Skeletal muscle satellite cell (primary cell): ENCODE data around the gene RMND5B.

ENCODE experiments used
- H3K27me3 ChIP-seq: 2 replicates; pipeline ENCODE4 v1.7.0; 2013; ENCODE audit warnings: low read length; ENCODE audit not compliant: control insufficient read depth, insufficient read depth
- H3K36me3 ChIP-seq: 2 replicates; pipeline ENCODE4 v1.7.0; 2013; ENCODE audit warnings: mild to moderate bottlenecking, control low read depth, low read length; ENCODE audit not compliant: insufficient read depth
- H3K4me1 ChIP-seq: 2 replicates; pipeline ENCODE4 v1.7.0; 2013; ENCODE audit warnings: low read length; ENCODE audit not compliant: control insufficient read depth, insufficient read depth
- H3K4me2 ChIP-seq: 2 replicates; pipeline ENCODE4 v1.7.0; 2013; ENCODE audit warnings: mild to moderate bottlenecking, low read length
- H3K4me3 ChIP-seq: 2 replicates; pipeline ENCODE4 v1.7.0; 2013; ENCODE audit warnings: low read length
- H3K9ac ChIP-seq: 2 replicates; pipeline ENCODE4 v1.7.0; 2013; ENCODE audit warnings: mild to moderate bottlenecking, low read depth, low read length, moderate library complexity
- H3K9me3 ChIP-seq: replicated peaks from 2 replicates; pipeline ENCODE4 v1.7.0; 2013; ENCODE audit warnings: mild to moderate bottlenecking, control low read depth, low read length

The RMND5B gene

DNA sequence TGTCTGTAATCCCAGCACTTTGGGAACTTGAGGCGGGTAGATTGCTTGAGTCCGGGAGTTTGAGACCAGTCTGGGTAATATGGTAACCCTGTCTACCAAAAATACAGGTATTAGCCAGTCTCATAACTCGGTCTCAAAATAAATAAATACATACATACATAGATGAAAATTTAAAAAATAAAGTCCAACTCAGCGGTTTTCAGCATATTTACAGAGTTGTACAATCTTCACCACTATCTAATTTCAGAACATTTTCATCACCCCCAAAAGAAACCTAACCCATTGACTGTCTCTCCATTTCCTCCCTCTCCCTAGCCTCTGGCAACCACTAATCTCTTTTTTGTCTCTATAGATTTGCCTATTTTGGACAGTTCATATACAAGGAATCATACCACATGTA lies 10.7 kb downstream of the RMND5B start:
- Histone ChIP-seq H3K9ac (no peak overlapping the region), H3K4me1 (no peaks in the 10 kb centered on the region), H3K9me3 (no peaks in the 10 kb centered on the region), H3K4me3 (no peak overlapping the region), H3K27me3 (no peaks in the 10 kb centered on the region), H3K4me2 (no peak overlapping the region), H3K36me3 (peaks cover 28% of the 10 kb centered on the region)

DNA sequence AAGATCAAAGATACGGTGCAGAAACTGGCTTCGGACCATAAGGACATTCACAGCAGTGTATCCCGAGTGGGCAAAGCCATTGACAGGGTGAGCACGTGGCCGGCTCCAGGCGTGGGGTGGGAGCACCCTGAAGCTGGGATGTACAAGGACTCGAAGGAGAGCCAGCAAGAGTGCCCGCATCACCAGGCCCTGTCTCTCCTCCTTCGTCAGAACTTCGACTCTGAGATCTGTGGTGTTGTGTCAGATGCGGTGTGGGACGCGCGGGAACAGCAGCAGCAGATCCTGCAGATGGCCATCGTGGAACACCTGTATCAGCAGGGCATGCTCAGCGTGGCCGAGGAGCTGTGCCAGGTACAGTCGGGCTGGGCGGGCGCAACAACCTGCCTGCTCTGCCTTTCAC lies 11.8 kb downstream of the RMND5B start:
- Histone ChIP-seq H3K9ac (no peak overlapping the region), H3K36me3 (peaks cover 38% of the 10 kb centered on the region), H3K4me3 (no peak overlapping the region)

DNA sequence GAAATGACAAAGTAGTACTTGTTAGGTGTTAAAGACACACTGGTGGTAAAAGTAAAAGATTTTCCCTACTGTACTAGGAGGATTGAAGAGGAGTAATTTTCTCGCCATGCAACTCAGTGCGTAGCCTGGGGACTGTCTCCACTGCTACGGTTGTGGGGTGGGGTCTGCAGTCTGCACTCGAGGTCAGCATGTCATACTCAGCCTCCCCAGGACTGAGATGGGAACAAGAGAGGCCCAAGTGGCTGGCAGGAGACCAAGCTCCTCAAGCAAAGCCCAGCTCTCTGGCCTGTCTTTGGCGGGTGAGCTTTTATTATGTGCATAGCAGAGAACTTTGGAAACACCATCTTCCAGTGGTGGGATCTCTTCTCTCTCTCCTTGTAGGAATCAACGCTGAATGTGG lies 12.4 kb downstream of the RMND5B start:
- H3K27me3 ChIP-seq, result no peaks in the 10 kb centered on the region
- no peaks in the 10 kb centered on the region for H3K9me3 ChIP-seq
- no peaks in the 10 kb centered on the region for H3K4me1 ChIP-seq
- H3K9ac ChIP-seq, result no peak overlapping the region
- H3K4me2 ChIP-seq, result no peak overlapping the region
- no peak overlapping the region for H3K4me3 ChIP-seq
- peaks cover 44% of the 10 kb centered on the region for H3K36me3 ChIP-seq

More for the DNA sequence above, 11.8 kb downstream of the RMND5B start:
- Histone ChIP-seq H3K4me2 (no peak overlapping the region), H3K9me3 (no peaks in the 10 kb centered on the region), H3K27me3 (no peaks in the 10 kb centered on the region), H3K4me1 (no peaks in the 10 kb centered on the region)

DNA sequence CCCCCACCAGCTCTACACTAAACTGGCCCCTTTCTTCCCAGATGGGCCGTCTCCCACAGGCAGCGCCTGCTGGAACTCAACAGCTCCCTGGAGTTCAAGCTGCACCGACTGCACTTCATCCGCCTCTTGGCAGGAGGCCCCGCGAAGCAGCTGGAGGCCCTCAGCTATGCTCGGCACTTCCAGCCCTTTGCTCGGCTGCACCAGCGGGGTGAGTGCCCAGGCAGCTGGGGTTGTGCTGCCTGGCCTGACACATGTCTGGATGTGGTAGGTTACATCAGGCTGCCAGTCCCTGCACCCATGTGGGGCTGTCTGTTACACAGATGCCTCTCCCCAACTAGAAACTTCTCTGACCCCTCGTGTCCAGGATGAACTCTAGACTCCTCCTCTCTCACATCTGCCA lies 13.1 kb downstream of the RMND5B start:
- Histone ChIP-seq H3K4me1 (no peaks in the 10 kb centered on the region), H3K4me2 (no peak overlapping the region), H3K27me3 (no peaks in the 10 kb centered on the region), H3K9ac (no peak overlapping the region), H3K4me3 (no peak overlapping the region), H3K36me3 (peaks cover 50% of the 10 kb centered on the region), H3K9me3 (no peaks in the 10 kb centered on the region)

DNA sequence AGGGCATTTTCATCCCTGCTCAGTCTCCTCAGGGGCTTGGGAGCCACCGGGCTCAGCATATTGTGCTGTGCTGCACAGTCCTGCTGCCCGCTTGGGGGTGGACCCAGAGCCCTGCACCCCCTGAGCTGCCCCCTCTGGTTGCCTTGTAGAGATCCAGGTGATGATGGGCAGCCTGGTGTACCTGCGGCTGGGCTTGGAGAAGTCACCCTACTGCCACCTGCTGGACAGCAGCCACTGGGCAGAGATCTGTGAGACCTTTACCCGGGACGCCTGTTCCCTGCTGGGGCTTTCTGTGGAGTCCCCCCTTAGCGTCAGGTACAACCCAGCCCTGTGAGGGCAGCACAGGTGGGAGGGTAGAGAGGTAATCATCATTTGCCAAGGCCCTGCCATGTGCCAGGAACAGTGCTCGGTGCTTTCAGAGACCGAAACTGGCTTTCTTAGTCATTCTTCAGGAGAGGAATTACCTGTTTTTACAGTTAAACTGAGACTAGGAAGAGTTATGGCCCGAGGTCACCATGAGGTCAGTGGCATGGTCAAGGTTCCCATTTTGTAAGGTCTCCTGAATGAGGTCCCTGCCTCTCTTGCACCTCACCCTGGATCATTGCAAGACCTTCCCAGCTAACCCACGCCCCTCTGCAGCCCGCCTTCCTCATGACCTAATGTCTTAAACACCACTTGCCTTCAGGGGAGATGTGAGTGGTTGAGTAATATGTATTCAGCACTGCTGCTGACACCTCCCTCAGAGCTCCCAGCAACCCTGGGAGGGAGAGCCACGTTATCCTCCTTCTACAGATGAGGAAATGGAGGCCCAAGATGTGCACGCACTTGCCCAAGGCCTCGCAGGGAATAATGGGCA lies 15.4 kb downstream of the RMND5B start:
- H3K4me1 ChIP-seq, result peaks cover 5% of the 10 kb centered on the region
- H3K4me2 ChIP-seq, result no peak overlapping the region
- H3K9me3 ChIP-seq, result no peaks in the 10 kb centered on the region
- H3K36me3 ChIP-seq, result peaks cover 68% of the 10 kb centered on the region
- no peak overlapping the region for H3K4me3 ChIP-seq
- no peak overlapping the region for H3K9ac ChIP-seq
- no peaks in the 10 kb centered on the region for H3K27me3 ChIP-seq

DNA sequence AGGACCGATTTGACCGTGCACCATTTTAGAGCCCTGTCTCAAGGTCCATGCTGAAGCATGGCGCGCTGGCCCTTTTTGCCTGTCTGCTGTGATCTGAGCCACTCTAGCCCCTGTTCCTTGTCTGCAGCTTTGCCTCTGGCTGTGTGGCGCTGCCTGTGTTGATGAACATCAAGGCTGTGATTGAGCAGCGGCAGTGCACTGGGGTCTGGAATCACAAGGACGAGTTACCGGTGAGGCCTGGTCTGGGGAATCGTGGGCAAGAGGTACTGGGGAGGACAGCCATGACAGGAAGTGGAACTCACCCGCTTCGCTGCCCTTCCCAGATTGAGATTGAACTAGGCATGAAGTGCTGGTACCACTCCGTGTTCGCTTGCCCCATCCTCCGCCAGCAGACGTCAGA lies 16.6 kb downstream of the RMND5B start:
- Histone ChIP-seq H3K27me3 (no peaks in the 10 kb centered on the region), H3K4me1 (peaks cover 7% of the 10 kb centered on the region), H3K4me2 (no peak overlapping the region), H3K9me3 (no peaks in the 10 kb centered on the region), H3K36me3 (peaks cover 75% of the 10 kb centered on the region), H3K4me3 (no peak overlapping the region), H3K9ac (no peak overlapping the region)

DNA sequence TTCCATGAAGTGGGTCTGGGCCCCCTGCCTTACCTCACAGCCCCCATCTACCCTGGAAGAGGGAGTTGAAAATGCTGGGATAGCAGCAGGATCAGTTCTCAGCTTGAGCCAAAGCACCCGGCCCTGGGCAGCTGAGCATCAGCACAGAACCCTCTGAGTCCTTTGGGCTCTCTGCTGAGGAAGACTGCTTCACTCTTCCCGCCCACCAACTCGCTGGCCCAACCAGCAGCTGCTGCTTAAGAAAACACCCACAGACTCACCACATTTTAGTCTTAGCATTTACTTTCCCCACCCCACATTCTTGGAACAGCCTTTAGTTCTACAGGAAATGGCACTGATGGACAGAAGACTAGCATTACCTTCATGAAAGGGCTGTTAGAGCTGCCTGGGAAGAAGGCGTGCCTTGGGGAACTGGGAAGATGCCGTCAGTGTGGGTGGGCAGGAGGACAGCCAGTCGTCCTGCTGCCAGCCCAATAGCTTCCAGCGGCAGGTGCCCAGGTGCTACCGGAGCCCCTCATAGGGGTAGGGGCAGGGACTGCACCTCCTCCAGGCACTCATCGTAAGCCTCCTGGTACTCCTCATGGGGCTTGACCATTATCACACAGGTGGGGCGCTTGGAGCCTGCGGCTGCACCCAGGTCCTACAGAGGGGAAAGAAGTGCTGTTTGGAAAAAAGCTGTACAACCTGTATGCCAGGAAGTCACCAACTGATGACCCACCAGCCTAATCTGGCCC lies 18.6 kb downstream of the RMND5B start:
- H3K9ac ChIP-seq, result no peak overlapping the region
- peaks cover 65% of the 10 kb centered on the region for H3K36me3 ChIP-seq

DNA sequence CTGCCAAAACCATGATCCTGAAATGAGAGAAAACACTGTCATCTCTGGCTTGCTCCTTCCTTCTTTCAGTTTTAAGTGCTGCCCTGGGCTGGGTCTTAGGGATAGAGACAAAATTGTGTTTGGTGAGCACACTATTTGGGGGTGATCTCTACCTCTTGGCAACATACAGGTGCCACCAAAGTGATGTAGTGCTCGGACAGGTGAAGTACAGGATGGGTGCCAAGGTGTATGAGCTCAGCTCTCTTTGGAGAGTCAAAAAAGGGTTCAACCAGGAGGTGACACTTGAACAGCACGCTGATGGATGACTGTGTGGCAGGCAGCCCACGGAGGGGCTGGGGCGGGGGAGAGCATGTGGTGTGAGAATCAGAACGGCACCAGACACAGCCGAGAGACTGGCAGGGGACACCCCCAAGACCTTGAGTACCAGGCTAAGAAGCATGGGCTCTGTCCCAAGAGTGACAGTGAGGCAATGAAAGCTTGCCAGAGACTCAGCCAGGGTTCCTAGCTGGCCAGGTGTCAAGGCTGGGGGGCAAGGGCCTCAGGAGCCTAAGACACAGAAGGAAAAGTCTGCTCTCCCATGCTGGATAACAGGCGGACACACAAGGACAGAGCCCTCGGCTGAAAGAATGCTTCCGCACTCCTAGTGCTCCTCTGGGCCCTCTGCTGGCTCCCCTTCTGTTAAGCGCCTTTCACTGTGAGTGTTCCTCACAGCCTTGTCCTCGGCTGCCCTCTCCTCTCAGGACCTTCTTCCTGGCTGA lies 20.3 kb downstream of the RMND5B start:
- Histone ChIP-seq H3K4me3 (no peak overlapping the region), H3K36me3 (peaks cover 58% of the 10 kb centered on the region), H3K27me3 (no peaks in the 10 kb centered on the region)

More for the DNA sequence above, 18.6 kb downstream of the RMND5B start:
- Histone ChIP-seq H3K4me2 (no peak overlapping the region), H3K27me3 (no peaks in the 10 kb centered on the region), H3K4me3 (no peak overlapping the region), H3K9me3 (no peaks in the 10 kb centered on the region), H3K4me1 (peaks cover 13% of the 10 kb centered on the region)

DNA sequence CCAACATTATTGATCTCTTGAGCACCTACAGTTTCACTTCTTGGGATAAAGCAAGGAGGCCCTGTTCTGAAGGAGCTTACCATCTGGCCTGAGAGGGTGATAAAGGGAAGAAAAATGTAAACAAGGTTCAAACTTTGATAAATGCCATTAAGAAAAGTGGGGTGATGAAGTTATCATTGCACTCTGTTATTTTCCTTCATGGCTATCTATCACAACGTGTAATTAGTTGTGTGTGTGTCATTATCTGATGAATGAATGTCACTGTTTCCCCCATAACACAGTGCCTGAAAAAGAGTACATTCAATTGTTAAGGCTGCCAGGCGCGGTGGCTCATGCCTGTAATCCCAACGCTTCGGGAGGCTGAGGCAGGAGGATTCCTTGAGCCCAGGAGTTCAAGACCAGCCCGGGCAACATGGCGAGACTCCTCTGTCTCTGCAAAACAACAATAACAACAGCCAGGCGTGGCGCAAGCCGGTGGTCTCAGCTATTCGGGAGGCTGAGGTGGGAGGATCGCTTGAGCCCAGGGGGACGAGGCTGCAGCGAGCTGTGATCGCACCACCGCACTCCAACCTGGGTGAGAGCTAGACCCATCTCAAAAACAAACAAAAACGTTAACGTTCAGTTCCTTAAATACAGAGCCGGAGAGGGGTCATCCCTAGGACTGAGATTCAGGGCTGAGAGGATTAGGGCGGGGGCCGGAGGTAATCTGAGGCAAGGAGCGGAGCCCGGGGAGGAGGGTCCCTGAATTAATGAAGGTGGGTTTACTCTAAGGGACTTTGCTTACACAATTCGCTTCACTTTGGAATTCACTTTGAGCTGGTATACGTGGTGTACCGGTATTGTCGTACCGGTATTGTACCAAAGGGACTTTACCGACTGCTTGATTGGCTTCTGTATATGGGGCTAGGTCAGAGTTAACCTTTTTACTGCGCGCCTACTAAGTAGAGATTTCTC lies 22.0 kb downstream of the RMND5B start:
- peak overlapping the region; percentile 77 for H3K4me3 ChIP-seq
- no peaks in the 10 kb centered on the region for H3K9me3 ChIP-seq
- peak overlapping the region; percentile 84 for H3K9ac ChIP-seq
- H3K4me1 ChIP-seq, result peaks cover 13% of the 10 kb centered on the region
- peaks cover 43% of the 10 kb centered on the region for H3K36me3 ChIP-seq
- peak overlapping the region; percentile 84 for H3K4me2 ChIP-seq
- H3K27me3 ChIP-seq, result no peaks in the 10 kb centered on the region

More for the DNA sequence above, 20.3 kb downstream of the RMND5B start:
- peaks cover 13% of the 10 kb centered on the region for H3K4me1 ChIP-seq
- H3K9me3 ChIP-seq, result no peaks in the 10 kb centered on the region
- no peak overlapping the region for H3K4me2 ChIP-seq
- no peak overlapping the region for H3K9ac ChIP-seq

DNA sequence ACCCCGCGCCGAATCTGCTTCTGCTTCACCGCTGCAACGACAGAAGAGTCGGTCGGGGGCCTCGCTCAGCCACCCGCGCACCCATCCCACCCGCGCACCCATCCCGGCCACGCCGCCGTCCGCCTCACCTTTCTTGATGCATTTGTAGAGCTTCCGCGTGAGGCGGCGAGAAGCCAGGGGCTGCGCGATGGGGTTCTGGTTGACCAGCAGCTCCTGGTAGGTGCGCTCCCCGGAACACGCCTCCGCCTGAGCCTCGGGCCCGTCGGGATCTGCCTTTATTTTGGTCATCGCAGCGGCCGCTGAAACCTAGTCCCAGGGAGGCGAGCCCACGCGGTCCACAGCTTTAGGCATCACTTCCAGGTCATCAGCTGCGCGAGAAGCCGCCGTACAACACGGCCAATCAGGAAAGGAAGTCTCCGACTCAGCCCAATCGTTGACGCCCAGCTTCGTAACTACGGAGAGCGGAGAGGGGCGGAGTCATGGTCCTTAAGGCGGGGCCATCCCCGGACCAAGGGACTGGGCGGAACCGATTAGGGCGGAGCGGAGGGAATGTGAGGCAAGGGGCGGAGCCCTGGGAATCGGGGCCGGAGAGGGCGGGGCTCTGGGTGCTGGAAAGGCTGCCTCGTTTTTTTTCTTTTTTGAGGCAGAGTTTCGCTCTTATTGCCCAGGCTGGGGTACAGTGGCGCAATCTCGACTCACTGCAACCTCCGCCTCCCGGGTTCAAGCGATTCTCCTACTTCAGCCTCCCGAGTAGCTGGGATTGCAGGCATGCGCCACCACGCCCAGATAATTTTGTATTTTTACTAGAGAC lies 22.9 kb downstream of the RMND5B start, which contains the start of gene NHP2:
Gene NHP2, minus strand, starts transcription at position 356 of the 811 bp plus-strand sequence. Its CDS starts 68 bp downstream, at position 288.
- Histone ChIP-seq H3K27me3 (no peaks in the 10 kb centered on the region), H3K9me3 (no peaks in the 10 kb centered on the region), H3K4me1 (peaks cover 13% of the 10 kb centered on the region), H3K36me3 (peaks cover 34% of the 10 kb centered on the region), H3K9ac (peak within 1 kb of the TSS; percentile 84), H3K4me3 (peak within 1 kb of the TSS; percentile 77), H3K4me2 (peak within 1 kb of the TSS; percentile 84)
